Natural killer cell (primary cell): ENCODE data around the gene WNK2. TPM values are rescaled to one million over a fixed set of nuclear protein-coding genes. Genes with fewer than 3 reads are reported as not detected.

Experiments used
- ATAC-seq, 3 donors: fragments of 150-1000 bp in 2 of 3; fragments of 200-7000 bp in 1 of 3; cut with Tn5 transposase; 1 replicate in 1 of 3; 2 replicates in 2 of 3; pipeline ENCODE4 v1.10.0; 2021; ENCODE audit warnings: mild to moderate bottlenecking in 2 of 3, moderate library complexity in 2 of 3
- DNase-seq, 2 donors: peaks; one replicate each; pipeline versions ENCODE4 v3.0.0 to v3.0.0-alpha.2; 2013 to 2021; ENCODE audit warnings: mixed read lengths in 1 of 2
- H3K27ac ChIP-seq: one replicate; pipeline ENCODE4 v1.5.1; 2013; ENCODE audit warnings: mild to moderate bottlenecking, low read length
- H3K27me3 ChIP-seq: one replicate; pipeline ENCODE4 v1.6.1; 2013; ENCODE audit warnings: low read length; ENCODE audit not compliant: control insufficient read depth, insufficient read depth
- H3K36me3 ChIP-seq: one replicate; pipeline ENCODE4 v1.6.1; 2013; ENCODE audit warnings: low read length; ENCODE audit not compliant: control insufficient read depth, insufficient read depth
- H3K4me1 ChIP-seq: one replicate; pipeline ENCODE4 v1.6.1; 2013; ENCODE audit warnings: low read length; ENCODE audit not compliant: control insufficient read depth, insufficient read depth
- H3K4me3 ChIP-seq: one replicate; pipeline ENCODE4 v1.5.1; 2013; ENCODE audit warnings: low read length
- H3K9me3 ChIP-seq: one replicate; pipeline ENCODE4 v1.6.1; 2013; ENCODE audit warnings: low read length; ENCODE audit not compliant: control insufficient read depth, insufficient read depth
- H3K27ac Mint-ChIP-seq, 2 donors: one replicate each; pipeline ENCODE4 v1.8.0; 2022; ENCODE audit warnings: mild to moderate bottlenecking in 2 of 2, mixed read lengths in 2 of 2, moderate library complexity in 1 of 2
- H3K27me3 Mint-ChIP-seq, 2 donors: one replicate each; pipeline ENCODE4 v1.8.0; 2022; ENCODE audit warnings: low read depth in 2 of 2, mixed read lengths in 2 of 2
- H3K36me3 Mint-ChIP-seq: one replicate; pipeline ENCODE4 v1.8.0; 2022; ENCODE audit warnings: mixed read lengths
- H3K4me1 Mint-ChIP-seq, 2 donors: one replicate each; pipeline ENCODE4 v1.8.0; 2022; ENCODE audit warnings: mixed read lengths in 2 of 2
- H3K4me3 Mint-ChIP-seq: one replicate; pipeline ENCODE4 v1.8.0; 2022; ENCODE audit warnings: mild to moderate bottlenecking, moderate library complexity, mixed read lengths
- H3K9me3 Mint-ChIP-seq, 2 donors: one replicate each; pipeline ENCODE4 v1.8.0; 2022; ENCODE audit warnings: mixed read lengths in 2 of 2
- CTCF ChIP-seq: fragments of 200-600 bp; IDR thresholded peaks from one replicate; pipeline ENCODE4 v1.8.0; 2022; ENCODE audit warnings: antibody characterized with exemption
- WGBS: methylation state at CpG from one replicate; pipeline ENCODE4 v1.1.7; 2013; ENCODE audit warnings: missing lambda C conversion rate; ENCODE audit not compliant: insufficient coverage; 5-methylcytosine and 5-hydroxymethylcytosine counted together
- intact Hi-C: fragments of 100-400 bp; cut with micrococcal nuclease; formaldehyde crosslinking; loops from one replicate; pipeline ENCODE4 v1.14.2; 2022
- total RNA-seq, 4 donors: library from RNA; stranded (reverse); fragments of 120-200 nt in 1 of 4; gene quantifications; one replicate each; pipeline versions ENCODE4 v1.2.3 to v1.2.4, GENCODE V29; 2013 to 2022

WNK2 gene
- total RNA-seq, 3 donors from 2014 or later (not counting 1 experiment from before 2014, with no cell fraction given) = 0.25 TPM; not detected in 2

- peak in 1 of 2 donors; percentile 7 for DNase-seq
- WGBS = 90% methylated on average over 7 of the region's 7 CpGs
- H3K27me3 ChIP-seq = peaks cover 2% of the 10 kb centered on the region
- H3K27ac Mint-ChIP-seq = no peak overlapping the region
- no peaks in the 10 kb centered on the region for H3K9me3 Mint-ChIP-seq
- H3K9me3 ChIP-seq = no peaks in the 10 kb centered on the region
- intact Hi-C loops = no loop called here
- no peak for TF ChIP-seq CTCF
- no peak overlapping the region for H3K4me3 Mint-ChIP-seq
- no peaks in the 10 kb centered on the region for H3K27me3 Mint-ChIP-seq
- H3K4me1 Mint-ChIP-seq = no peaks in the 10 kb centered on the region
- no peaks in the 10 kb centered on the region for H3K4me1 ChIP-seq
- H3K36me3 Mint-ChIP-seq = no peaks in the 10 kb centered on the region
- no peak overlapping the region for H3K4me3 ChIP-seq
- no peaks in the 10 kb centered on the region for H3K36me3 ChIP-seq
- H3K27ac ChIP-seq = no peak overlapping the region
- ATAC-seq = no peak
Measured at GRCh38 chr9:93254806-93255493, 71.0 kb downstream of the WNK2 start.

DNA sequence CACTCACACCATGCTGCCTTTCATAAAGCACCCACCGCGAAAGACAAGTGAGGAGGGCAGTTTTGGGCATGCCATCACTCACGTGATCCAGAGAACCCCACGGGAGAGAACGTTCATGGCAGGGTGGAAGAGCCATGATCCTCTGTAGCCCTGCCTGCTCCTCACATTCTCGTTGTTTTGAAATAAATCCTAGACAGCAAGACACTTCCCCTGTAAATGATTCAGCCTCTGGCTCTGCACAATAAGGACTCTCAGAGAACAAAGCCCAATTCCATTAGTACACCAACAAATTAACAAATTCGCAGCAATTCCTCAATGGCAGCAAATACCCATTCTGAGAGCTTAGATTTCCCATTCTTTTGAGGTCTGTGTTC is 71.5 kb downstream of the WNK2 start:
- no peak overlapping the region for H3K4me3 ChIP-seq
- H3K9me3 ChIP-seq = no peaks in the 10 kb centered on the region
- ATAC-seq (no peak), DNase-seq (no peak)
- Mint-ChIP-seq H3K4me3 (no peak overlapping the region), H3K36me3 (no peaks in the 10 kb centered on the region), H3K27ac (no peak overlapping the region), H3K27me3 (no peaks in the 10 kb centered on the region), H3K4me1 (no peaks in the 10 kb centered on the region), H3K9me3 (no peaks in the 10 kb centered on the region)
- H3K36me3 ChIP-seq = no peaks in the 10 kb centered on the region
- WGBS = 88% methylated on average over 7 of the region's 7 CpGs
- H3K27ac ChIP-seq = no peak overlapping the region
- H3K4me1 ChIP-seq = no peaks in the 10 kb centered on the region
- intact Hi-C loops = no loop called here
- H3K27me3 ChIP-seq = peaks cover 2% of the 10 kb centered on the region
- TF ChIP-seq CTCF = no peak

DNA sequence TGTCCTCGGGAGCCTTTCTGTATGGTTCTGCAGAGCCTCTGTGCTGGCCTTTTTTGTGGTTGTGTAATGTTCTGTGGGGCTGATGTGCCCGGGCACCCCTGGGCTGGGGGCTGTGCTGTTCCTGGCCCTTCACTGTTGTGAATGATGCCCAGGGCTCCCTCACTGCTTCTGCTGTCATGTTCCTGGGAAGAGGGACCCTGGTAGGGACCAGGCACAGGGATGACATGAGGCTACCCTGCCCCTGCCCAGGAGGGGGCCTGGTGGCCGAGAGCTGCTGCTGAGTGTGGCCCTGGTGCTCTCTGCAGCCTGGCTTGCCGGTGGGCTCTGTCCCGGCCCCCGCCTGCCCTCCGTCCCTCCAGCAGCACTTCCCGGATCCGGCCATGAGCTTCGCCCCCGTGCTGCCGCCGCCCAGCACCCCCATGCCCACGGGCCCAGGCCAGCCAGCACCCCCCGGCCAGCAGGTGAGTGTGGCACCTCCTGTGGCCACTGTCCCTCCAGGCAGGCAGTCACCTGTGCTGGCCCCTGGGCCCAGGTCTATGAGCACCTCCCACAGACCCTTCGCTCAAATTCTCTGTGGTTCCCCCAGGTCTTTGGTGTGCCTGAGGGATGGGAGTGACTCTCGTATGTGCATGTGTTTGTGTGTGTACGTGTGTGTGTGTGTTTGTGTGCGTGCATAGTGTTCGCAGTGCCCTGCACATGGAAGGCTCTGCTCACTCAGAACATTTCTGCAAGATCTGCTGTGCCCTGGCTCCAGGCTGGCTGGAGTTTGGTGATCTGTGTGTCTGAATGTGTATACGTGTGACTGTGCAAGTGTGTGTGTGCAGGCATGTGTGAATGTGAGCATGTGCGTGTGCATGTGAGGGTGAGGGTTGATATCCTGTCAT is 72.3 kb downstream of the WNK2 start:
- Mint-ChIP-seq H3K4me3 (no peak overlapping the region), H3K27me3 (no peaks in the 10 kb centered on the region), H3K9me3 (no peaks in the 10 kb centered on the region), H3K27ac (no peak overlapping the region), H3K36me3 (no peaks in the 10 kb centered on the region), H3K4me1 (no peaks in the 10 kb centered on the region)
- WGBS = 93% methylated on average over 22 of the region's 22 CpGs
- intact Hi-C loops = no loop called here
- ATAC-seq = no peak
- no peaks in the 10 kb centered on the region for H3K4me1 ChIP-seq
- H3K36me3 ChIP-seq = no peaks in the 10 kb centered on the region
- H3K9me3 ChIP-seq = no peaks in the 10 kb centered on the region
- no peak overlapping the region for H3K4me3 ChIP-seq
- H3K27me3 ChIP-seq = peaks cover 2% of the 10 kb centered on the region
- no peak for TF ChIP-seq CTCF
- H3K27ac ChIP-seq = no peak overlapping the region
- peak in 1 of 2 donors; percentile 7 for DNase-seq
